ENCODE data around the gene ELP2. TPM values are rescaled to one million over a fixed set of nuclear protein-coding genes. Genes with fewer than 3 reads are reported as not detected.
A peak's percentile ranks its signal among the peaks of the same experiment; 100 is the strongest.
"Not testable (repeated sequence)": the region's sequence is repeated elsewhere in the genome, so short reads cannot be mapped to it uniquely, and the experiment has no call there.

ELP2 gene
- total and polyA plus RNA-seq, 4 donors: 38.1 to 99.3 (median 73.5) TPM

- H3K9me3 ChIP-seq (ENCODE audit: control insufficient read depth, low read length): no peaks in the 10 kb centered on the region
- H3K4me3 ChIP-seq (ENCODE audit: low read length in 2 of 2): no peak overlapping the region
- no peak for ATAC-seq (ENCODE audit: low FRiP score)
- H3K4me1 ChIP-seq (ENCODE audit: control insufficient read depth in 1 of 2, insufficient read depth in 2 of 2, low read length in 2 of 2): no peaks in the 10 kb centered on the region
- DNase-seq: no peak
- H3K36me3 ChIP-seq (ENCODE audit: control insufficient read depth in 1 of 2, insufficient read depth in 2 of 2, low read length in 1 of 2): peaks cover 2 to 8% of the 10 kb centered on the region in 2 donors
- H3K27ac ChIP-seq (ENCODE audit: low read depth in 1 of 2, low read length in 2 of 2): no peak overlapping the region
- intact Hi-C loops (cut with DNase I): no loop called here
- H3K27me3 ChIP-seq (ENCODE audit: control insufficient read depth in 1 of 2, insufficient read depth in 2 of 2, low read length in 1 of 2): no peaks in the 10 kb centered on the region
Measured at GRCh38 chr18:36157441-36157840, 27.7 kb downstream of the ELP2 start.

GRCh38 chr18:36158266-36158867 lies 28.7 kb downstream of the ELP2 start:
- no peak for ATAC-seq (ENCODE audit: low FRiP score)
- no peaks in the 10 kb centered on the region for H3K4me1 ChIP-seq (ENCODE audit: control insufficient read depth in 1 of 2, insufficient read depth in 2 of 2, low read length in 2 of 2)
- intact Hi-C loops (cut with DNase I): no loop called here
- DNase-seq: no peak
- peak overlapping the region in 1 of 2 donors; percentile 17 for H3K27ac ChIP-seq (ENCODE audit: low read depth in 1 of 2, low read length in 2 of 2)
- peaks cover 2 to 8% of the 10 kb centered on the region in 2 donors for H3K36me3 ChIP-seq (ENCODE audit: control insufficient read depth in 1 of 2, insufficient read depth in 2 of 2, low read length in 1 of 2)
- 66 to 69% methylated on average over 5 of the region's 5 CpGs for WGBS, 2 donors
- no peaks in the 10 kb centered on the region for H3K27me3 ChIP-seq (ENCODE audit: control insufficient read depth in 1 of 2, insufficient read depth in 2 of 2, low read length in 1 of 2)
- no peak overlapping the region for H3K4me3 ChIP-seq (ENCODE audit: low read length in 2 of 2)
- no peaks in the 10 kb centered on the region for H3K9me3 ChIP-seq (ENCODE audit: control insufficient read depth, low read length)

- ATAC-seq (ENCODE audit: low FRiP score) (no peak), DNase-seq (no peak)
- H3K4me3 ChIP-seq (ENCODE audit: low read length in 2 of 2): no peak overlapping the region
- no peaks in the 10 kb centered on the region for H3K27me3 ChIP-seq (ENCODE audit: control insufficient read depth in 1 of 2, insufficient read depth in 2 of 2, low read length in 1 of 2)
- intact Hi-C loops (cut with DNase I): no loop called here
- no peaks in the 10 kb centered on the region for H3K9me3 ChIP-seq (ENCODE audit: control insufficient read depth, low read length)
- 85 to 89% methylated on average over 4 of the region's 4 CpGs for WGBS, 2 donors
- H3K4me1 ChIP-seq (ENCODE audit: control insufficient read depth in 1 of 2, insufficient read depth in 2 of 2, low read length in 2 of 2): no peaks in the 10 kb centered on the region
- H3K36me3 ChIP-seq (ENCODE audit: control insufficient read depth in 1 of 2, insufficient read depth in 2 of 2, low read length in 1 of 2): peaks cover 2 to 8% of the 10 kb centered on the region in 2 donors
- H3K27ac ChIP-seq (ENCODE audit: low read depth in 1 of 2, low read length in 2 of 2): no peak overlapping the region
Measured at GRCh38 chr18:36160959-36161371, 31.3 kb downstream of the ELP2 start.

- Histone ChIP-seq H3K36me3 (ENCODE audit: control insufficient read depth in 1 of 2, insufficient read depth in 2 of 2, low read length in 1 of 2) (peaks cover 0 to 8% of the 10 kb centered on the region in 2 donors), H3K9me3 (ENCODE audit: control insufficient read depth, low read length) (no peaks in the 10 kb centered on the region), H3K27me3 (ENCODE audit: control insufficient read depth in 1 of 2, insufficient read depth in 2 of 2, low read length in 1 of 2) (no peaks in the 10 kb centered on the region), H3K4me3 (ENCODE audit: low read length in 2 of 2) (no peak overlapping the region), H3K4me1 (ENCODE audit: control insufficient read depth in 1 of 2, insufficient read depth in 2 of 2, low read length in 2 of 2) (no peaks in the 10 kb centered on the region), H3K27ac (ENCODE audit: low read depth in 1 of 2, low read length in 2 of 2) (no peak overlapping the region)
- intact Hi-C loops (cut with DNase I): no loop called here
- DNase-seq (no peak), ATAC-seq (ENCODE audit: low FRiP score) (no peak)
- 78 to 88% methylated on average over 1 of the region's 1 CpG for WGBS, 2 donors
Measured at GRCh38 chr18:36162981-36163380, 33.3 kb downstream of the ELP2 start.

- Histone ChIP-seq H3K4me1 (ENCODE audit: control insufficient read depth in 1 of 2, insufficient read depth in 2 of 2, low read length in 2 of 2) (no peaks in the 10 kb centered on the region), H3K36me3 (ENCODE audit: control insufficient read depth in 1 of 2, insufficient read depth in 2 of 2, low read length in 1 of 2) (peaks cover 3 to 5% of the 10 kb centered on the region in 2 donors), H3K4me3 (ENCODE audit: low read length in 2 of 2) (no peak overlapping the region), H3K27me3 (ENCODE audit: control insufficient read depth in 1 of 2, insufficient read depth in 2 of 2, low read length in 1 of 2) (no peaks in the 10 kb centered on the region), H3K27ac (ENCODE audit: low read depth in 1 of 2, low read length in 2 of 2) (no peak overlapping the region), H3K9me3 (ENCODE audit: control insufficient read depth, low read length) (no peaks in the 10 kb centered on the region)
- no peak for DNase-seq
- intact Hi-C loops (cut with DNase I): no loop called here
- WGBS, 2 donors: 98 to 99% methylated on average over 3 of the region's 3 CpGs
- no peak for ATAC-seq (ENCODE audit: low FRiP score)
Measured at GRCh38 chr18:36167692-36168218, 38.1 kb downstream of the ELP2 start.

GRCh38 chr18:36168296-36168695 lies 38.6 kb downstream of the ELP2 start:
- ATAC-seq (ENCODE audit: low FRiP score); DNase-seq; H3K4me1 ChIP-seq (ENCODE audit: control insufficient read depth in 1 of 2, insufficient read depth in 2 of 2, low read length in 2 of 2); H3K9me3 ChIP-seq (ENCODE audit: control insufficient read depth, low read length); H3K27me3 ChIP-seq (ENCODE audit: control insufficient read depth in 1 of 2, insufficient read depth in 2 of 2, low read length in 1 of 2); H3K36me3 ChIP-seq (ENCODE audit: control insufficient read depth in 1 of 2, insufficient read depth in 2 of 2, low read length in 1 of 2); H3K27ac ChIP-seq (ENCODE audit: low read depth in 1 of 2, low read length in 2 of 2); H3K4me3 ChIP-seq (ENCODE audit: low read length in 2 of 2); intact Hi-C loops (cut with DNase I): not testable (repeated sequence)
- 89 to 93% methylated on average over 3 of the region's 3 CpGs for WGBS, 2 donors

- H3K27me3 ChIP-seq (ENCODE audit: control insufficient read depth in 1 of 2, insufficient read depth in 2 of 2, low read length in 1 of 2): no peaks in the 10 kb centered on the region
- no peaks in the 10 kb centered on the region for H3K4me1 ChIP-seq (ENCODE audit: control insufficient read depth in 1 of 2, insufficient read depth in 2 of 2, low read length in 2 of 2)
- H3K27ac ChIP-seq (ENCODE audit: low read depth in 1 of 2, low read length in 2 of 2): no peak overlapping the region
- intact Hi-C loops (cut with DNase I): no loop called here
- H3K4me3 ChIP-seq (ENCODE audit: low read length in 2 of 2): no peak overlapping the region
- DNase-seq (no peak), ATAC-seq (ENCODE audit: low FRiP score) (no peak)
- no peaks in the 10 kb centered on the region for H3K9me3 ChIP-seq (ENCODE audit: control insufficient read depth, low read length)
- 81 to 83% methylated on average over 5 of the region's 5 CpGs for WGBS, 2 donors
- peaks cover 3 to 5% of the 10 kb centered on the region in 2 donors for H3K36me3 ChIP-seq (ENCODE audit: control insufficient read depth in 1 of 2, insufficient read depth in 2 of 2, low read length in 1 of 2)
Measured at GRCh38 chr18:36169938-36170337, 40.2 kb downstream of the ELP2 start.

- no peak overlapping the region for H3K27ac ChIP-seq (ENCODE audit: low read depth in 1 of 2, low read length in 2 of 2)
- no peak overlapping the region for H3K4me3 ChIP-seq (ENCODE audit: low read length in 2 of 2)
- H3K9me3 ChIP-seq (ENCODE audit: control insufficient read depth, low read length): no peaks in the 10 kb centered on the region
- no peak for ATAC-seq (ENCODE audit: low FRiP score)
- intact Hi-C loops (cut with DNase I): loop anchor here in 1 of 2 donors (5.0 kb wide), 1 partner anchor 38 kb away; no protein-coding TSS in a partner anchor
- H3K36me3 ChIP-seq (ENCODE audit: control insufficient read depth in 1 of 2, insufficient read depth in 2 of 2, low read length in 1 of 2): peaks cover 2 to 3% of the 10 kb centered on the region in 2 donors
- no peaks in the 10 kb centered on the region for H3K4me1 ChIP-seq (ENCODE audit: control insufficient read depth in 1 of 2, insufficient read depth in 2 of 2, low read length in 2 of 2)
- no peak for DNase-seq
- WGBS, 2 donors: 78 to 79% methylated on average over 1 of the region's 1 CpG
- H3K27me3 ChIP-seq (ENCODE audit: control insufficient read depth in 1 of 2, insufficient read depth in 2 of 2, low read length in 1 of 2): no peaks in the 10 kb centered on the region
Measured at GRCh38 chr18:36175481-36175880, 45.8 kb downstream of the ELP2 start.

- Histone ChIP-seq H3K27me3 (ENCODE audit: control insufficient read depth in 1 of 2, insufficient read depth in 2 of 2, low read length in 1 of 2) (no peaks in the 10 kb centered on the region), H3K9me3 (ENCODE audit: control insufficient read depth, low read length) (no peaks in the 10 kb centered on the region), H3K4me1 (ENCODE audit: control insufficient read depth in 1 of 2, insufficient read depth in 2 of 2, low read length in 2 of 2) (no peaks in the 10 kb centered on the region), H3K4me3 (ENCODE audit: low read length in 2 of 2) (no peak overlapping the region), H3K27ac (ENCODE audit: low read depth in 1 of 2, low read length in 2 of 2) (no peak overlapping the region), H3K36me3 (ENCODE audit: control insufficient read depth in 1 of 2, insufficient read depth in 2 of 2, low read length in 1 of 2) (peaks cover 2 to 3% of the 10 kb centered on the region in 2 donors)
- DNase-seq (no peak), ATAC-seq (ENCODE audit: low FRiP score) (no peak)
- WGBS, 2 donors: 91 to 93% methylated on average over 2 of the region's 2 CpGs
- intact Hi-C loops (cut with DNase I): loop anchor here in 1 of 2 donors (5.0 kb wide), 1 partner anchor 39 kb away; no protein-coding TSS in a partner anchor
Measured at GRCh38 chr18:36176177-36176584, 46.5 kb downstream of the ELP2 start.
